HCT116 (cell line): ENCODE measurements around the gene CAPN2. TPM values are rescaled to one million over a fixed set of nuclear protein-coding genes. Genes with fewer than 3 reads are reported as not detected.
A peak's percentile ranks its signal among the peaks of the same experiment; 100 is the strongest.

Experiments
- ATAC-seq: fragments of 200-7000 bp; cut with Tn5 transposase; 2 replicates; pipeline ENCODE4 v1.9.1; 2020; ENCODE audit warnings: mild to moderate bottlenecking, moderate library complexity
- BruUV-seq: library from RNA; stranded (reverse); fragments of 400-500 nt; replicated peaks from 2 replicates; lab custom pipeline; 2021; lab: Mats Ljungman, UMichigan
- CTCF ChIA-PET: fragments of 300-600 bp; sonication (Branson Sonifier 250); formaldehyde crosslinking; loops from one replicate; lab custom pipeline; 2021; ENCODE audit warnings: antibody characterized with exemption; lab: Charles Lee
- POLR2A ChIA-PET: fragments of 300-600, 350-600 bp; sonication (Branson Sonifier 250); formaldehyde crosslinking; loops from one replicate; lab custom pipeline; 2021; ENCODE audit warnings: antibody characterized with exemption; lab: Charles Lee
- RAD21 ChIA-PET, 2 experiments: fragments of 300-600 bp; sonication (Branson Sonifier 250); formaldehyde crosslinking; loops; one replicate each; lab custom pipeline; 2023; ENCODE audit warnings: low total read pairs in 2 of 2; ENCODE audit not compliant: uncharacterized antibody in 2 of 2, unreplicated experiment in 2 of 2, low non-redundant PET in 1 of 2; lab: Charles Lee
- DNase-seq: peaks from one replicate; pipeline ENCODE4 v3.0.0-alpha.2; 2010; ENCODE audit warnings: low read depth, low spot score
- H2AFZ ChIP-seq: fragments of 200-600 bp; shearing (Covaris generic), sonication (generic); 2 replicates; pipeline ENCODE4 v1.6.1; 2017; ENCODE audit warnings: low read depth, mixed run types, mixed read lengths, antibody characterized with exemption, low read length; ENCODE audit not compliant: poor library complexity, severe bottlenecking
- H3K27ac ChIP-seq: 2 replicates; pipeline ENCODE4 v1.5.1; 2012; ENCODE audit warnings: low read depth, low read length
- H3K27me3 ChIP-seq: fragments of 200-600 bp; sonication (generic); 2 replicates; pipeline ENCODE4 v1.6.1; 2016; ENCODE audit warnings: mixed run types, low read length, mixed read lengths; ENCODE audit not compliant: insufficient read depth
- H3K36me3 ChIP-seq, 2 experiments: fragments of 200-500 bp in 1 of 2; fragments of 200-600 bp in 1 of 2; sonication (Bioruptor generic) in 1 of 2; sonication (generic) in 1 of 2; 2 replicates each; pipeline versions ENCODE4 v1.5.1 to v1.6.1; 2014 to 2016; ENCODE audit warnings: low read length in 2 of 2, inconsistent platforms in 1 of 2, mixed read lengths in 1 of 2, mixed run types in 1 of 2; ENCODE audit not compliant: insufficient read depth in 2 of 2, control insufficient read depth in 1 of 2
- H3K4me1 ChIP-seq, 2 experiments: fragments of 200-600 bp in 1 of 2; sonication (generic) in 1 of 2; 2 replicates each; pipeline versions ENCODE4 v1.5.1 to v1.6.1; 2012 to 2017; ENCODE audit warnings: low read length in 2 of 2, inconsistent platforms in 1 of 2, mild to moderate bottlenecking in 1 of 2, mixed read lengths in 1 of 2, mixed run types in 1 of 2, moderate library complexity in 1 of 2; ENCODE audit not compliant: insufficient read depth in 2 of 2, control insufficient read depth in 1 of 2
- H3K4me2 ChIP-seq: fragments of 200-600 bp; sonication (generic); 2 replicates; pipeline ENCODE4 v1.6.1; 2017; ENCODE audit warnings: mixed run types, low read length, mixed read lengths
- H3K4me3 ChIP-seq, 2 experiments: fragments of 200-600 bp in 1 of 2; sonication (generic) in 1 of 2; replicated peaks in 1 of 2; 2 replicates each; pipeline ENCODE4 v1.5.1; 2011 to 2016; ENCODE audit warnings: low read length in 2 of 2, control low read depth in 1 of 2, low read depth in 1 of 2, mild to moderate bottlenecking in 1 of 2, mixed read lengths in 1 of 2, mixed run types in 1 of 2
- H3K79me2 ChIP-seq: fragments of 200-600 bp; sonication (generic); 2 replicates; pipeline ENCODE4 v1.6.1; 2017; ENCODE audit warnings: mild to moderate bottlenecking, mixed run types, low read length, moderate library complexity, mixed read lengths; ENCODE audit not compliant: insufficient read depth
- H3K9ac ChIP-seq: fragments of 200-600 bp; sonication (generic); 2 replicates; pipeline ENCODE4 v1.6.1; 2016; ENCODE audit warnings: low read length, mixed read lengths
- H3K9me2 ChIP-seq: fragments of 200-600 bp; sonication (generic), shearing (Covaris generic); 2 replicates; pipeline ENCODE4 v1.6.1; 2017; ENCODE audit warnings: mixed run types, mild to moderate bottlenecking, moderate library complexity; ENCODE audit not compliant: insufficient read depth
- H3K9me3 ChIP-seq, 2 experiments: fragments of 200-500 bp in 1 of 2; fragments of 200-600 bp in 1 of 2; sonication (Bioruptor generic) in 1 of 2; sonication (generic) in 1 of 2; 2 replicates each; pipeline ENCODE4 v1.6.1; 2014 to 2017; ENCODE audit warnings: low read length in 2 of 2, mixed read lengths in 2 of 2, inconsistent platforms in 1 of 2, low read depth in 1 of 2, mild to moderate bottlenecking in 1 of 2, mixed run types in 1 of 2, moderate library complexity in 1 of 2; ENCODE audit not compliant: control insufficient read depth in 1 of 2, insufficient read depth in 1 of 2
- H4K20me1 ChIP-seq: fragments of 200-600 bp; sonication (generic), shearing (Covaris generic); 2 replicates; pipeline ENCODE4 v1.6.1; 2017; ENCODE audit warnings: mixed run types, mild to moderate bottlenecking, moderate library complexity; ENCODE audit not compliant: insufficient read depth
- EZH2phosphoT487 ChIP-seq: fragments of 200-600 bp; IDR thresholded peaks from 2 replicates; pipeline ENCODE4 v1.6.1; 2018; ENCODE audit warnings: antibody characterized with exemption, borderline replicate concordance
- POLR2AphosphoS5 ChIP-seq: IDR thresholded peaks from 2 replicates; pipeline ENCODE4 v1.6.1; 2011; ENCODE audit warnings: mild to moderate bottlenecking, low read depth, low read length, moderate library complexity
- SIN3A ChIP-seq: IDR thresholded peaks from 2 replicates; pipeline ENCODE4 v1.6.1; 2012; ENCODE audit warnings: low read depth
- TCF7L2 ChIP-seq: IDR thresholded peaks from 2 replicates; pipeline ENCODE4 v1.7.0; 2011; ENCODE audit warnings: borderline replicate concordance, inconsistent platforms; ENCODE audit not compliant: insufficient read depth, insufficient read length; ENCODE audit errors: extremely low read depth
- YY1 ChIP-seq: IDR thresholded peaks from 2 replicates; pipeline ENCODE4 v1.6.1; 2011; ENCODE audit warnings: low read length, low read depth, moderate library complexity, mild to moderate bottlenecking; ENCODE audit not compliant: insufficient replicate concordance; ENCODE audit errors: extremely low read depth
- intact Hi-C: fragments of 100-400 bp; cut with micrococcal nuclease; formaldehyde crosslinking; loops from 2 replicates; pipeline ENCODE4 v1.10.0; 2022
- total RNA-seq: library from RNA; stranded (reverse); gene quantifications from one replicate; pipeline ENCODE4 v1.2.1, GENCODE V29; 2021; ENCODE audit not compliant: unreplicated experiment
- TF ChIP-seq, protein P1 (sequence below): IDR thresholded peaks from 2 replicates; pipeline ENCODE4 v1.6.1; 2012; ENCODE audit warnings: low read depth

Gene CAPN2
- total RNA-seq, 1 experiment from 2014 or later, result 173 TPM

DNA sequence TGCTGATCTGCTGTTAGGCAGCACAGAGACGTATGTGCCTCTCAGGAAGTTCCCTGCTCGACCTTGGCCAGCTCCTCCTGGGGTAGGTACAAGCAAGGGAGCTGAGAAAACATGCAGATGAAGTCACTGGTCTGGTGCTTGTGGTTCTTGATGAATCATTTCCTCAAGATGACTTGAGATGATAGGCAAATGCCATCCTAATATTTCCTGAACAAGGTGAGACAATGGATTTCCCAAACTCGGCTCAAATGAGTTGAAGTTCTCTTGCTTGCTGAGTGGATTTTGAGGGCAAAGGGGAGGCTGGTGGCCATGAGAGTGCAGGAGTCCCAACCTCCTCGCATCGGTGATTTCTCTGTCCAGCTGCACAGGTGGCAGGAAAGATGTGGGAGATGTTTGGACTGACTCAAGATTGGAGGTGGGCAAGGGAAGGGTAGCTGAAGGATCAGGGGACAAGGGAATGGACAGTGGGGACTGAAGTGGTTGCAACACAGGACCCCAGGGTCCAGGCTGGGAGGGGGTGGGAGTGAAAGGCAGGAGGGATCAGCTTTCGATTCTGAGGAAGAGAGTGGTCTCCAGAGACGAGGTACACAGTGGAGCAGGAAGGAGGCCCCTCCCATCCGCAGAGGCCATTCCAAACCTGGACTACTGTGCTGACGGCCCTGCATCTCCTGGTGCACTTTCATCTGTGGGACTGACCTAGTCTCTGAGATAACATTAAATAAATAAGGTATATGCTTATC, 63.9 kb downstream of the CAPN2 start (continued):
- TF ChIP-seq TCF7L2, result no peak
- no peak for TF ChIP-seq EZH2phosphoT487
- no peak for TF ChIP-seq YY1

DNA sequence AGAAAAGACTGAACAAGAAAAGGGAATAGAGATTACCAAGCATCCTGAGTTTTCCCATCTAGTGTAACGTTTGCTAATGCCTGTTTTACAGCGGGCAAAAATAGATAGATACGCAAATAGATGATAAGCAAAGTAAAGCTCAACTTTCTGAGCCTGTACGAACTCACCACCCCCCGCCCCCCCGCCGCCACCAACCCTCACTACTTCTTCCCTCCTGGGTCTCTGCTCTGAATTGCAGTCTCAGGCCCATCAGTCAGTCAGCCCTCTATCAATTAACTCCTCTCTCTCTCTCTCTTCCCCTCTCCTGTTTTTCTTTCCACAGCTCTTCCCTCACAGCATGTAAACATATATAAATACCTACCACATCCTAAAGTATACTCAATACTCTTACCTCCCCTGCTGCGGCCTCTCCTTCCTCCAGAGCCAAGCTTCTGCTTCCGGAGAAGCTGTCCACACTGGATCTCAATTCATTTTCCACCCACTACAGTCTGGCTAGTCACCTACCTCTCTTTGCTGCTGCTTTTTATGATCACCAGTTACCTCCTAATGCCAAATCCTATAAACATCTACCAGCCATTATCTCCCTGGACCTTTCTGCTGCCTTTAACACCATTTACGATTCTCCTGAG, 64.6 kb downstream of the CAPN2 start:
- no peak for DNase-seq
- H3K4me1 ChIP-seq, result peaks cover 11 to 39% of the 10 kb centered on the region in 2 experiments
- H3K9ac ChIP-seq, result no peak overlapping the region
- CTCF ChIA-PET, result no interaction called here
- TF ChIP-seq POLR2AphosphoS5, result peak; percentile 45; the same call in 1 of the 2 replicates
- TF ChIP-seq, protein P1, sequence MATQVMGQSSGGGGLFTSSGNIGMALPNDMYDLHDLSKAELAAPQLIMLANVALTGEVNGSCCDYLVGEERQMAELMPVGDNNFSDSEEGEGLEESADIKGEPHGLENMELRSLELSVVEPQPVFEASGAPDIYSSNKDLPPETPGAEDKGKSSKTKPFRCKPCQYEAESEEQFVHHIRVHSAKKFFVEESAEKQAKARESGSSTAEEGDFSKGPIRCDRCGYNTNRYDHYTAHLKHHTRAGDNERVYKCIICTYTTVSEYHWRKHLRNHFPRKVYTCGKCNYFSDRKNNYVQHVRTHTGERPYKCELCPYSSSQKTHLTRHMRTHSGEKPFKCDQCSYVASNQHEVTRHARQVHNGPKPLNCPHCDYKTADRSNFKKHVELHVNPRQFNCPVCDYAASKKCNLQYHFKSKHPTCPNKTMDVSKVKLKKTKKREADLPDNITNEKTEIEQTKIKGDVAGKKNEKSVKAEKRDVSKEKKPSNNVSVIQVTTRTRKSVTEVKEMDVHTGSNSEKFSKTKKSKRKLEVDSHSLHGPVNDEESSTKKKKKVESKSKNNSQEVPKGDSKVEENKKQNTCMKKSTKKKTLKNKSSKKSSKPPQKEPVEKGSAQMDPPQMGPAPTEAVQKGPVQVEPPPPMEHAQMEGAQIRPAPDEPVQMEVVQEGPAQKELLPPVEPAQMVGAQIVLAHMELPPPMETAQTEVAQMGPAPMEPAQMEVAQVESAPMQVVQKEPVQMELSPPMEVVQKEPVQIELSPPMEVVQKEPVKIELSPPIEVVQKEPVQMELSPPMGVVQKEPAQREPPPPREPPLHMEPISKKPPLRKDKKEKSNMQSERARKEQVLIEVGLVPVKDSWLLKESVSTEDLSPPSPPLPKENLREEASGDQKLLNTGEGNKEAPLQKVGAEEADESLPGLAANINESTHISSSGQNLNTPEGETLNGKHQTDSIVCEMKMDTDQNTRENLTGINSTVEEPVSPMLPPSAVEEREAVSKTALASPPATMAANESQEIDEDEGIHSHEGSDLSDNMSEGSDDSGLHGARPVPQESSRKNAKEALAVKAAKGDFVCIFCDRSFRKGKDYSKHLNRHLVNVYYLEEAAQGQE, result no peak
- 0 out of 2 replicates have a peak, but pooled peaks have one; percentile 15 for TF ChIP-seq SIN3A
- no peak overlapping the region for H3K4me3 ChIP-seq
- intact Hi-C loops, result no loop called here
- RAD21 ChIA-PET, result no interaction called here
- H3K36me3 ChIP-seq, result peaks cover 23 to 36% of the 10 kb centered on the region in 2 experiments; a peak in 3 of 4 replicates
- no peaks in the 10 kb centered on the region for H4K20me1 ChIP-seq
- BruUV-seq, result no TSS peak
- no peak overlapping the region for H2AFZ ChIP-seq
- no peak for ATAC-seq
- H3K9me2 ChIP-seq, result no peaks in the 10 kb centered on the region
- POLR2A ChIA-PET, result interaction anchor here (1.1 kb wide), 1 partner anchor 76 kb away, joined by 3 read pairs; no protein-coding TSS in a partner anchor
- no peaks in the 10 kb centered on the region; the same call in 1 of the 2 replicates for H3K79me2 ChIP-seq
- no peaks in the 10 kb centered on the region for H3K9me3 ChIP-seq
- no peak overlapping the region for H3K4me2 ChIP-seq
- no peak overlapping the region for H3K27ac ChIP-seq
- no peaks in the 10 kb centered on the region for H3K27me3 ChIP-seq
